Thymus (tissue), 11 donors: Measurements from ENCODE around the gene PLCB1. TPM values are rescaled to one million over a fixed set of nuclear protein-coding genes. Genes with fewer than 3 reads are reported as not detected.

Source experiments
- DNase-seq, 9 donors: peaks; one replicate each; pipeline ENCODE4 v3.0.0-alpha.2; 2013; ENCODE audit warnings: low spot score in 9 of 9, low read depth in 6 of 9, missing footprints in 1 of 9
- H3K27ac ChIP-seq, 2 donors: one replicate each; pipeline ENCODE4 v1.5.1; 2013; ENCODE audit warnings: control low read depth in 1 of 2, low read depth in 1 of 2, low read length in 1 of 2, mild to moderate bottlenecking in 1 of 2, moderate library complexity in 1 of 2
- H3K27me3 ChIP-seq, 2 donors: one replicate each; pipeline ENCODE4 v1.5.1; 2013; ENCODE audit warnings: low read length in 1 of 2; ENCODE audit not compliant: control insufficient read depth in 2 of 2, insufficient read depth in 1 of 2
- H3K36me3 ChIP-seq, 2 donors: one replicate each; pipeline ENCODE4 v1.5.1; 2013; ENCODE audit warnings: low read length in 1 of 2, mild to moderate bottlenecking in 1 of 2, moderate library complexity in 1 of 2; ENCODE audit not compliant: control insufficient read depth in 2 of 2, insufficient read depth in 2 of 2
- H3K4me1 ChIP-seq, 2 donors: one replicate each; pipeline ENCODE4 v1.5.1; 2013; ENCODE audit warnings: low read length in 2 of 2; ENCODE audit not compliant: control insufficient read depth in 2 of 2, insufficient read depth in 2 of 2
- H3K4me3 ChIP-seq, 2 donors: one replicate each; pipeline ENCODE4 v1.5.1; 2013; ENCODE audit warnings: low read length in 2 of 2, control low read depth in 1 of 2, mild to moderate bottlenecking in 1 of 2
- H3K9me3 ChIP-seq, 2 donors: one replicate each; pipeline ENCODE4 v1.5.1; 2013; ENCODE audit warnings: low read length in 1 of 2, mild to moderate bottlenecking in 1 of 2; ENCODE audit not compliant: control insufficient read depth in 2 of 2, insufficient read depth in 1 of 2
- WGBS: extraction: QIAGEN DNeasy Blood & Tissue Kit; methylation state at CpG from one replicate; pipeline ENCODE4 v1.1.7; 2013; 5-methylcytosine and 5-hydroxymethylcytosine counted together
- polyA plus RNA-seq: library from polyadenylated mRNA; stranded (reverse); fragments of 200-250 nt; gene quantifications from one replicate; pipeline ENCODE4 v1.2.3, GENCODE V29; 2013
- total RNA-seq: library from RNA; stranded (reverse); fragments of 120-200 nt; gene quantifications from one replicate; pipeline ENCODE4 v1.2.4, GENCODE V29; 2013
- donor health status: healthy.

The PLCB1 gene
- total and polyA plus RNA-seq, 2 donors = 4.1 to 4.7 TPM

DNA sequence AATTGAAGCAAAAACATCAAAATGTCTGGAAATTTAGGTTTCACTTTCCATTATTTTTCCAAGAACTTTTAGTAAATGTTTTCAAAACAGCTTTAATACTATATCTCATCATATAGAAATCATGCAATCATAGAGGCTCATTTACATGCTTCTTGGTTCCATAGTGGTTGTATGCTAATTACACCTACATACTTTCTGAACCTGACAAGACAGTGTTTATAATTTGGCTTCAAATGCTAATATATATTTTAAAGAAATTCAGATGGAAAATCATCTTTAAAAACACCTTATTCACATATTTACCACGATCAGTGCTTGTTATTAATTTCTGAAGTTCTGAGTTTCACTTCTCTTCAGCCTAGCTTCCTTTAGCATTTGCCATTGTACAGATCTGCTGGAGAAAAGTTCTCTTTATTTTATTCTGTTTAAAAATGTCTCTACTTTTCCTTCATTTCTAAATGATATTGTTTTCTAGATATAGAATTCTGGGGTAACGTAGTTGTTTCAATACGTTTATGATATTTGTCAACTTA, 89.9 kb downstream of the PLCB1 start:
- Histone ChIP-seq H3K27me3 (no peaks in the 10 kb centered on the region), H3K27ac (no peak overlapping the region)
- WGBS = 94% methylated on average over 3 of the region's 3 CpGs

DNA sequence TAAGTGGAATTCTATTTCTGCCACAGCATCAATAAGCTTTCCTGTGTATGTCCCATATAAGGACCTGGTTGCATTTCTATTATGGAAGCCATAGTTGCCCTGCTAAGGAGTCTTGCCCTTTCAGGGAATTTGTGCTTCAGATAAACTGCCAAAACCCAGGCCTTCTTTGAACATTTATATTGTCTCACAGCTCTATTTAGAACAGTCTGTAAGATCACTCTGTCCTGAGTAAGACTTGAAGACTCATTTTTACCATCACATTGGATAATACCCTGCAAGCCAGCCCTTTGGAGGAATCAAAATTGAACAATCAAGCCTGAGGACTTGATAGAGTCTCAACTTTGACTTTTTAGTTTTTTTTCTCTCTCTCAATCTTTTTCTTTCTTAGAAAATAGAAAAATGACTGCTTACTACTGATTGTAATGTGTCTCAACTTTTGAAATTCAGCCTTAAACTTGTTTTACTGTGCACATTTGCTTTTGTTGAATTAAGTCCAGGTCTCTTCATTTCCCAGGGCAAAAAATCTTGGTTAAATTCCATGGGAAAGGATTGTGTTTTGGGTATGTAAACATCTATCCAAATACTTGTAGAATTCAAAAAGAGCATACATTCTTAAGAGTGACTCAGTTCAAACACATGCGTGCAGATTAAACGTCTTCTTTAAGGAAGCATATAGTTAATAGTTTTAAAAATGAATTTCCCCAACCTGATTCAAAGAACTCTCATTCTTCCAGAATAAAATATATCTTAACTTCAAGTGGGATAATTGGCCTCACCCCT, 91.2 kb downstream of the PLCB1 start:
- DNase-seq = no peak

More for the DNA sequence above, 89.9 kb downstream of the PLCB1 start:
- H3K9me3 ChIP-seq = no peaks in the 10 kb centered on the region
- no peak for DNase-seq
- no peaks in the 10 kb centered on the region for H3K4me1 ChIP-seq
- no peaks in the 10 kb centered on the region for H3K36me3 ChIP-seq
- no peak overlapping the region for H3K4me3 ChIP-seq

DNA sequence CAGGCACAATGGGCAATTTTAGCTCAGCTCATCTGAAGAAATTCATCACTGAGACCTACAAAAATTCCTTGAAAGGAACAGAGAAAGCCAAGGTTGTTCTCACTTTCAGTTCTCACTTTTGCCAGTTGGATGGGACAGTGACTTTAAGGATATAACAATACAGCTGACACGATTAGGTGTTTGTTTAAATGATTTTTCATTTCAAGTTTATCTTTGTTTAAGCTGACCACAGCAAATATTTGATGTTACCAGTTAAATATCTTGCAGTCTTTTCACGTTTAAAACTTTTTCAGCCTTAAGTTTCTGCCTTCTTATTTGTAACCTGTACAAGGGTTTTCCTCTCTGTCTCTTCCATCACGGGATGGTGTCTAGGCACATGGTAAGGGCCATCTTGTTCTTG, 93.6 kb downstream of the PLCB1 start:
- Histone ChIP-seq H3K4me1 (no peaks in the 10 kb centered on the region), H3K4me3 (no peak overlapping the region), H3K27ac (no peak overlapping the region), H3K27me3 (no peaks in the 10 kb centered on the region), H3K9me3 (no peaks in the 10 kb centered on the region), H3K36me3 (no peaks in the 10 kb centered on the region)
- WGBS = 93% methylated on average over 3 of the region's 3 CpGs
- no peak for DNase-seq

More for the DNA sequence above, 91.2 kb downstream of the PLCB1 start:
- Histone ChIP-seq H3K4me3 (no peak overlapping the region), H3K27ac (no peak overlapping the region), H3K9me3 (no peaks in the 10 kb centered on the region), H3K36me3 (no peaks in the 10 kb centered on the region), H3K27me3 (no peaks in the 10 kb centered on the region), H3K4me1 (no peaks in the 10 kb centered on the region)
- WGBS = 93% methylated on average over 2 of the region's 2 CpGs

DNA sequence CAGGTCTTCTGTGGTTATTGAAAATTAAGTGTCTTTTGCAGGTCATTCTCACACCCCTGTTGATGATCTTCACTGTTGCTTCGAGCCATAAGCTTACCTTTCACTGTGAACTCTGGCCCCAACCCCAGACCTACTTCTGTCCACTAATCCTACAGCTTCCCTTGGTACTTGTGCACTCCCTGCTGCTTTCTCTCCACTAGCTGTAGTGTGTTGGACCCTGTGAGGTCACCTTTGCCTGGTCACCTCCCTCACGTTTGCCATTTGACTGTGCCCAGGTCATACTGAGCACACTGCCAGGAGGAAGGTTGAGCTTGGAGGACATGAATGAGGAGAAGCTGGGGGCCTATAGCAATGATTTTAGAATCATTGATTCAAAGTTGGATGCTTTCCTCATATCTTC, 94.0 kb downstream of the PLCB1 start:
- DNase-seq = no peak
- Histone ChIP-seq H3K27me3 (no peaks in the 10 kb centered on the region), H3K9me3 (no peaks in the 10 kb centered on the region), H3K4me1 (no peaks in the 10 kb centered on the region), H3K27ac (no peak overlapping the region), H3K36me3 (no peaks in the 10 kb centered on the region), H3K4me3 (no peak overlapping the region)
- 98% methylated on average over 2 of the region's 2 CpGs for WGBS

DNA sequence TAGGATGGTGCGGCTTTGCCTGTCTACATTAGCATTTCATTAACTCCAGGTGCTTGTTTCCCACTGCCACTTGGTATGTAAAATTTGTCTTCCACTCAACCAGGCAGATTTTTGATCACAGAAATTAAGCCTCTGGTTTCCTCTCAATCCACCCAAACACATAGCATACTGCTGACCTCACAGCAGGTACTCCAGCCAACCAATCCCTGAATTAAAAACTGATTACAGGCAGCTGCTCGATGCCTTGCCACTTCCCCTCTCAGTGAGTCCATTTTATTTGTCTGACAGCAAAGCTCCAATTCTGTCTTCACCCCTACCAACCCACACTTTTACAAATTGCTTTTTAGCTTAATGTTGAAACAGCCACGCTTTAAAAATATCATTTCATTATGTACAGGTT, 95.2 kb downstream of the PLCB1 start:
- H3K4me1 ChIP-seq = no peaks in the 10 kb centered on the region

DNA sequence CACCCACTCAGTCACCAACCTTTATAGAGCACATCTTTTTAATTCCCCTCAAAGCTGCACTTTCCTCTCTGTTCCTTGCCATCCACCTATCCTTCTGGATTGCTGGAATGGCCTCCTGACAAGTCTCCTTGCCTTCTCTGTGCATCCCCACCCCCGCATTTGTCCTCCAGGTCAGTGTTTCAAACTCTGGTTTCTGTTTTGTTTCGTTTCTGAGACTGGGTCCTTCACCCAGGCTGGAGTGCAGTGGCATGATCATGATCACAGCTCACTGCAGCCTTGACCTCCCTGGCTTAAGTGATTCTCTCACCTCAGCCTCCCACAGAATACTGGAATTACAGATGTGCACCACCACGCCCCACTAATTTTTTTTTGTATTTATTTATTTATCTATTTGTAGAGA, 96.2 kb downstream of the PLCB1 start:
- Histone ChIP-seq H3K27me3 (no peaks in the 10 kb centered on the region), H3K27ac (no peak overlapping the region), H3K36me3 (no peaks in the 10 kb centered on the region), H3K9me3 (no peaks in the 10 kb centered on the region), H3K4me1 (no peaks in the 10 kb centered on the region), H3K4me3 (no peak overlapping the region)
- DNase-seq = no peak
- 94% methylated on average over 3 of the region's 3 CpGs for WGBS

More for the DNA sequence above, 95.2 kb downstream of the PLCB1 start:
- H3K9me3 ChIP-seq = no peaks in the 10 kb centered on the region
- no peak for DNase-seq
- 97% methylated on average over 3 of the region's 3 CpGs for WGBS
- no peak overlapping the region for H3K27ac ChIP-seq
- H3K4me3 ChIP-seq = no peak overlapping the region
- no peaks in the 10 kb centered on the region for H3K36me3 ChIP-seq
- no peaks in the 10 kb centered on the region for H3K27me3 ChIP-seq

DNA sequence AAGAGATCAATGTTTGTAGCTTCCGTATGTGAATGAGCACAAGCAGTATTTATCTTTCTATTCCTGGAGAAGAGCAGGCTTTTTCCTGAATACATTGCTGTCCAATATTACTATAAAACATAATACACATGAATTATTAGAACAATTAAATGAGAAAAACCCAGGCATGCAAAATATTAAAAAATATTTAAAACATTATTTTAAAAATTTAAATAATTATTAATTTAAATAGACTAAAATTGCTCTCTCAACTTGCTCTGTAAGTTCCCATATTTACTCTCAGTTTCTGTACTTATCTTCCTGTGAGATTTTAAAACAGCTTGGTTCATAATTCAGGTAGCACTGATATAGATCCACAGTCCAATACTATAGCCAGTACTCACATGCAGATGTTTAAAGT, 97.0 kb downstream of the PLCB1 start:
- DNase-seq = no peak
- no peak overlapping the region for H3K4me3 ChIP-seq
- no peak overlapping the region for H3K27ac ChIP-seq
- no peaks in the 10 kb centered on the region for H3K36me3 ChIP-seq
- 98% methylated on average over 1 of the region's 1 CpG for WGBS
- no peaks in the 10 kb centered on the region for H3K27me3 ChIP-seq
- no peaks in the 10 kb centered on the region for H3K4me1 ChIP-seq
- no peaks in the 10 kb centered on the region for H3K9me3 ChIP-seq

DNA sequence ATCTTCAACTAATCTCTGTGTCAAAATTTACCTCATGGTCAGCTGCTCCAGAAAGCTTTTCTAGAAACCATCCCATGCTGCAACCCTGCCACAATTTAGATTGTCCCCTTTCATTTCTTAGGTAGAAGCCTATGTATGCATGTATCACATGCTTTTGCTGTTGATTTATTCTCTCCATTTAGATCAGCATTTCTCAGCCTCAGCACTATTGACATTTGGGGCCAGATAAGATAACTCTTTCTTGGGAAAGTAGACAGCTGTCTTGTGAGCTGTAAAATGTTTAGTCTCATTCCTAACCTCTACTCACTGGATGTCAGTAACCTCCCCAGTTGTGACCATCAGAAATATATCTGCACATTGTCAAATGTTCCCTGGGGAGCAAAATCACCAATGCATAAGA, 99.0 kb downstream of the PLCB1 start:
- DNase-seq = no peak
- Histone ChIP-seq H3K27me3 (no peaks in the 10 kb centered on the region), H3K36me3 (no peaks in the 10 kb centered on the region), H3K4me1 (no peaks in the 10 kb centered on the region), H3K27ac (no peak overlapping the region), H3K9me3 (no peaks in the 10 kb centered on the region), H3K4me3 (no peak overlapping the region)

DNA sequence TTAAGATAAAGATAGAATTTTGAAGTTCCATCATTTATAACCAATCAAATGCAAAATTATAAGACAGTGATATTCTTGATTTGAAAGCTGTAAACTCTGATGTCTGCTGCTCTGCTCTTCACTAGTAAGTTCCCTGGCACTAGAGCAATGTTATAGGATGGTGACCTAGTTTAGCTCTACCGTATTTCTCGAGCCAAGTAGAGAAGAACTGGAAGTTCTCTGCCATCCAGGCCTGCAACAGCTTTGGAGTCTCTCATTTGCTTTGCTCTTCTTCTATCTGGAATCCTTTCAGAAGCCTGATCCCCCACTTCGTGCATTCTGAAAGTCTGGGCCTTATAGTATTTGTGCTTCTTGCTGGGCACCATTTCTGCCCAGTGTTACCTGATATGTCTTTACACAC, 100.3 kb downstream of the PLCB1 start:
- H3K4me1 ChIP-seq = no peaks in the 10 kb centered on the region

More for the DNA sequence above, 100.3 kb downstream of the PLCB1 start:
- no peak for DNase-seq
- H3K27ac ChIP-seq = no peak overlapping the region
- WGBS = 97% methylated on average over 3 of the region's 3 CpGs
- H3K27me3 ChIP-seq = no peaks in the 10 kb centered on the region
- no peaks in the 10 kb centered on the region for H3K36me3 ChIP-seq
- H3K4me3 ChIP-seq = no peak overlapping the region
- no peaks in the 10 kb centered on the region for H3K9me3 ChIP-seq
